Smooth muscle cell (in vitro differentiated cells): ENCODE data around the gene SCN1A. TPM values are rescaled to one million over a fixed set of nuclear protein-coding genes. Genes with fewer than 3 reads are reported as not detected.
"Not testable (repeated sequence)": the region's sequence is repeated elsewhere in the genome, so short reads cannot be mapped to it uniquely, and the experiment has no call there.

Experiments
- DNase-seq: peaks from one replicate; lab custom pipeline; 2025; ENCODE audit not compliant: unreplicated experiment; lab: John Stamatoyannopoulos, UW
- H2AFZ ChIP-seq: fragments of 200-600 bp; sonication (generic); 2 replicates; pipeline ENCODE4 v1.6.0; 2016; ENCODE audit warnings: antibody characterized with exemption, low read depth, mild to moderate bottlenecking
- H3F3A ChIP-seq: fragments of 200-600 bp; sonication (generic); 2 replicates; pipeline ENCODE4 v1.6.0; 2017; ENCODE audit warnings: antibody characterized with exemption, low read depth
- H3K27ac ChIP-seq: fragments of 200-600 bp; sonication (generic); 2 replicates; pipeline ENCODE4 v1.5.1; 2016; ENCODE audit warnings: low read depth, mild to moderate bottlenecking
- H3K27me3 ChIP-seq: fragments of 200-600 bp; sonication (generic); 2 replicates; pipeline ENCODE4 v1.6.1; 2016; ENCODE audit warnings: low read depth, mild to moderate bottlenecking
- H3K36me3 ChIP-seq: fragments of 200-600 bp; sonication (generic); 2 replicates; pipeline ENCODE4 v1.5.1; 2016; ENCODE audit warnings: low read depth
- H3K4me1 ChIP-seq: fragments of 200-600 bp; sonication (generic); 2 replicates; pipeline ENCODE4 v1.5.1; 2016; ENCODE audit warnings: low read depth
- H3K4me2 ChIP-seq: fragments of 200-600 bp; sonication (generic); 2 replicates; pipeline ENCODE4 v1.6.0; 2016; ENCODE audit warnings: mild to moderate bottlenecking
- H3K4me3 ChIP-seq: fragments of 200-600 bp; sonication (generic); 2 replicates; pipeline ENCODE4 v1.5.1; 2016; ENCODE audit warnings: mild to moderate bottlenecking
- H3K79me2 ChIP-seq: fragments of 200-600 bp; sonication (generic); 2 replicates; pipeline ENCODE4 v1.6.0; 2016; ENCODE audit warnings: low read depth, mild to moderate bottlenecking
- H3K9ac ChIP-seq: fragments of 200-600 bp; sonication (generic); 2 replicates; pipeline ENCODE4 v1.6.0; 2016; ENCODE audit warnings: low read depth
- H3K9me3 ChIP-seq: fragments of 200-600 bp; sonication (generic); replicated peaks from 2 replicates; pipeline ENCODE4 v1.5.1; 2016; ENCODE audit warnings: low read depth
- H4K20me1 ChIP-seq: fragments of 200-600 bp; sonication (generic); 2 replicates; pipeline ENCODE4 v1.6.0; 2016; ENCODE audit warnings: low read depth
- CTCF ChIP-seq: fragments of 200-600 bp; sonication (generic); IDR thresholded peaks from 2 replicates; pipeline ENCODE4 v1.5.1; 2017; ENCODE audit warnings: borderline replicate concordance, mild to moderate bottlenecking, antibody characterized with exemption; ENCODE audit not compliant: insufficient read depth, poor library complexity, severe bottlenecking
- WGBS: methylation state at CpG from one replicate; pipeline ENCODE4 v1.1.7; 2016; ENCODE audit warnings: low lambda C conversion rate; 5-methylcytosine and 5-hydroxymethylcytosine counted together
- polyA plus RNA-seq: library from polyadenylated mRNA; unstranded; fragments of >200 nt; fragmentation: Nextera tagmentation; extraction: Ambion mirVana; gene quantifications from 2 replicates; pipeline ENCODE4 v1.2.1, GENCODE V29; 2016
- total RNA-seq: library from RNA; depleted of rRNA; stranded (reverse); fragments of >200 nt; gene quantifications from 2 replicates; pipeline ENCODE4 v1.2.3, GENCODE V29; 2014

Gene SCN1A
- total and polyA plus RNA-seq, 2 experiments from 2014 or later = not detected

- Histone ChIP-seq H3K9ac (no peak overlapping the region), H3K4me2 (no peak overlapping the region), H3K9me3 (no peaks in the 10 kb centered on the region), H3K27ac (no peak overlapping the region), H4K20me1 (no peaks in the 10 kb centered on the region), H2AFZ (no peak overlapping the region), H3K36me3 (no peaks in the 10 kb centered on the region), H3K4me1 (no peaks in the 10 kb centered on the region), H3K79me2 (no peaks in the 10 kb centered on the region), H3F3A (no peaks in the 10 kb centered on the region), H3K27me3 (no peaks in the 10 kb centered on the region), H3K4me3 (no peak overlapping the region)
- WGBS = 90% methylated on average over 3 of the region's 3 CpGs
- DNase-seq = no peak
- no peak for TF ChIP-seq CTCF
Observed at GRCh38 chr2:166104773-166105172, 23.0 kb downstream of the SCN1A start.

- Histone ChIP-seq H3K27ac (no peak overlapping the region), H3K9ac (no peak overlapping the region), H3K27me3 (no peaks in the 10 kb centered on the region), H3K9me3 (no peaks in the 10 kb centered on the region), H2AFZ (no peak overlapping the region), H3F3A (no peaks in the 10 kb centered on the region), H3K4me2 (no peak overlapping the region), H3K4me3 (no peak overlapping the region), H3K79me2 (no peaks in the 10 kb centered on the region), H3K4me1 (no peaks in the 10 kb centered on the region), H3K36me3 (no peaks in the 10 kb centered on the region), H4K20me1 (no peaks in the 10 kb centered on the region)
- 92% methylated on average over 1 of the region's 1 CpG for WGBS
- TF ChIP-seq CTCF = no peak
- DNase-seq = no peak
Observed at GRCh38 chr2:166104084-166104483, 23.7 kb downstream of the SCN1A start.

GRCh38 chr2:166103277-166103676 is 24.5 kb downstream of the SCN1A start:
- H3K4me2 ChIP-seq, H3K27ac ChIP-seq, H3K9ac ChIP-seq, H3K9me3 ChIP-seq, H4K20me1 ChIP-seq, H3K4me3 ChIP-seq, DNase-seq, H3F3A ChIP-seq, H3K4me1 ChIP-seq, H3K27me3 ChIP-seq, H3K36me3 ChIP-seq, H2AFZ ChIP-seq, H3K79me2 ChIP-seq: not testable (repeated sequence)
- WGBS = 94% methylated on average over 7 of the region's 7 CpGs

- no peaks in the 10 kb centered on the region for H3K36me3 ChIP-seq
- no peak for DNase-seq
- H2AFZ ChIP-seq = no peak overlapping the region
- WGBS = 100% methylated on average over 1 of the region's 1 CpG
- no peak overlapping the region for H3K4me2 ChIP-seq
- no peaks in the 10 kb centered on the region for H4K20me1 ChIP-seq
- no peaks in the 10 kb centered on the region for H3K27me3 ChIP-seq
- H3F3A ChIP-seq = no peaks in the 10 kb centered on the region
- H3K79me2 ChIP-seq = no peaks in the 10 kb centered on the region
- no peaks in the 10 kb centered on the region for H3K9me3 ChIP-seq
- no peak overlapping the region for H3K27ac ChIP-seq
- no peak for TF ChIP-seq CTCF
- no peak overlapping the region for H3K9ac ChIP-seq
- no peak overlapping the region for H3K4me3 ChIP-seq
- H3K4me1 ChIP-seq = no peaks in the 10 kb centered on the region
Observed at GRCh38 chr2:166094325-166094724, 33.5 kb downstream of the SCN1A start.
